ENCODE measurements around the gene HSD17B1.

The HSD17B1 gene

DNA sequence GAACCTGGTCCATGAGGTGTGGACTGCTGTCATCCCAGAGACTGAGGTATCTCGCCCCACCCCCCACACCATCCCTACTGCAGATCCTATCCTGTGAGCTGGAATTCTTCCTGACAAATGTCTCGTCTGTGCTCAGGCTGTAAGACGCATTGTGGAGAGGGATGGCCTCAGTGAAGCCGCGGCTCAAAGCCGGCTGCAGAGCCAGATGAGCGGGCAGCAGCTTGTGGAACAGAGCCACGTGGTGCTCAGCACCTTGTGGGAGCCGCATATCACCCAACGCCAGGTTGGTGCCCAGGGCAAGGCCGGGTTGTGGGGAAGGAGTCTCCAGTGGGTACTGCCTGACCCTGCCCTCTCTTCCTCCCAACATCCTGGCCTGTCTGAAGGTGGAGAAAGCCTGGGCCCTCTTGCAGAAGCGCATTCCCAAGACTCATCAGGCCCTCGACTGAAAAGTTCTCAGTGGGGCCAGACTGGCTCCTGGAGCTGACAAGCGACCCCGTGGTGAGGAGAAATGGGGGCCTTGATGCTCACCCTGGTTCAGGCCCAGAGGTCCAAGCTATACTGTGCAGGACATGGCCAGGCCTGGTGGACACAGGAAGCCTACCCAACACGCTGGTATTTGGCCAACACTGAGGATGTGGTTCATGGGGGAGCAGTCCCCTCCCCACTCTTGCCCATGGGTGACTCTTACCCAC is 12.9 kb downstream of the HSD17B1 start:
- DNase-seq: no peak

DNA sequence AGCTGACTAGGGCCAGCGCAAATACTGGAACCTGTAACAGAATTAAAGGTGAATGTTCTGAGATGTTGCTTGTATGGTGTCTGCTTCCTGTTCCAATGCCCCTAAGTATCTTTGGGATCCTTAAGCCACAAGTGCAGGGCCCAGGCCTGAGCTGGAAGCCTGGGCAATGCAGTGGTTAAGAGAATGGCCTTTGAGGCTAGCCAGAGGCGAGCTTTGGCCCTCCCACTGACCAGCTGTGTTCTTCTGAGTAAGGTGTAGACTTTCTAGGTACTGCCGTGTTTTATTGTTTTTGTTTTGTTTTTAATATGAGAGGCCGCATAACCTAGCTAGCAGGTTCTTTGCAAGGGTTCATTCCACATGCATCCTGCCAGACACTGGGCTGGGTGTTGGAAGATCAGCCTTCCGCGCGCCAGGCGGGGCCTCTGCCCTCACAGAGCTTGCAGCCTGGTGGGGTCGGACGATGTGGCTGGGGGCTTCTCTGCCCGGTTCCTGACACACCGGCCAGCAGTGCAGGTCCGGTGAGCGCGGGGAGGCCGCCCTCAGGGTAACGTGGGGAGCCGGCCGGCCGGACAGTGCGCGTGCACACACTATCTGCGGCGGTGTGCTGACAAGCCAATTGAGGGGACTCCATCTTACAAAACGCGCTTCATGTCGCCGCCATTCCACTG is 13.6 kb downstream of the HSD17B1 start:
- peak in 1 of 56 donors; percentile 57 for DNase-seq

DNA sequence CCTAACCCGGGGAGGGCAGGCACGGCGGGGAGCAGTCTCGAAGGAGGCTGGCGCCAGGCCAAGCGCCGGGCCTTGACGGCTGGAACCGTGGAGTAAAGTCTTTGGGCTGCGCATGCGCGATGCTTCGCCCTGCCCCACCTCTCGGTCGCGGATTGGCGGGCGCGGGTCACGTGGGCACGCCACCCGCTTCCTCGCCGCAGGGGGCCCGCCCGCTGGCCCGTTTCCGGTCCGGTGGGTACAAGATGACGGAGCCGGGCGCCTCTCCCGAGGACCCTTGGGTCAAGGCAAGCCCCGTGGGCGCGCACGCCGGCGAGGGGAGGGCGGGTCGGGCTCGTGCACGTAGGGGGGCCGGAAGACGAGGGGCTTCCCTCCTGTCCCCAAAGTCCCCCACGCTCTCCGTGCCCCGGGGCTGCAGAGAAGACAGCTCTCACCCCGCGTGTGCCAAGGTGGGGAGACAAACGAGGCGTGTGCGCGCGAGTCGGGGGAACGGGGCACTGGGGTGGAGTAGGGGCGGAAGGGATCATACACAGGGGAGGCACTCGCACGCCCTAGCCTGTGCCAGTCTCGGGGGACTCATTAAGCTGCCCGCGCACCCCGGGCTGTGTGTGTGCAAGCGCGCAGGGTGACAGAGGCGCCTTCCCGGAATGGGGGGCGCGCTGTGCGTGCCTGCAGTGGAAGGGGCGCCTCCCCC is 14.3 kb downstream of the HSD17B1 start, which contains the start of gene MLX:
MLX (plus strand) TSS at position 218 of the 691 bp plus-strand sequence; CDS start at position 243, 25 bp downstream.
- peak in 55 of 56 donors; percentile 56 to 96 (median 88) for DNase-seq

GRCh38 chr17:42568341-42569111 is 15.8 kb downstream of the HSD17B1 start:
- DNase-seq: no peak

DNA sequence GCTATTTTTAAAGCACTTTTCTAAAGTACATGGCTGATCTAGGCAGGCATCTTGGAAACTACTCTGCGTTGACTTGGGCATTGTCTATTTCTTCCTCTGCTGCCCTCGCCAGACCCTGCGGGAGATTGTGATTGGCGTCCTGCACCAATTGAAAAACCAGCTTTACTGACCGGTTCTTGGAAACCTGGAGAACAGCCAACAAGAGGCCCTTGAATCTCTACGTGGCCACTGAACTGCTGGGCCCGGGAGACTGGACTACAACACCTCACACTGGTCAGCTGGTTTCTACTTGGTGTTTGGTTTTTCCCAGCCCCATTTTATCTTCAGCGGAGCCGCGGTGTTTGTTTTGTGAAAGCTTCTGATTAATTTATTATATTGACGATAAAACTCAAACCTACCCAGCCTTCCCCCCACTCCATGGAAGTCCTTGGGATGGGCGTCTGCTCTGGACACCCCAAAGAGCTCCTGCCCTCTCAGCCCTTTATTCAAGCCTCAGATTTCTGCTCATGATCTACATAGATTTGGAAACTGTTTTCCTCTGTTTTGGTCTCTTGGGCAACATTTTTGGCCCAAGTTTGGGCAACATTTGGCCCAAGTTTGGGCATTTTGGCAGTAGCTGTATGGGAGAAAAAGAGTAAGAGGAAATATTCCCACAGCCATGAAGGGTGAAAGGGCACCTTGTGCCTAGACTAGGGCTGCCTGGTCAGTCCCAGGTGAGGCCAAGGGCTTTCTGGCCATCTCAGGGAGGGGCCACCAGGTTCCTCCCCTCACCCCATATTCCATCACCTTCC is 18.9 kb downstream of the HSD17B1 start:
- DNase-seq: no peak

GRCh38 chr17:42573095-42573494 is 20.4 kb downstream of the HSD17B1 start:
- no peak for DNase-seq

DNA sequence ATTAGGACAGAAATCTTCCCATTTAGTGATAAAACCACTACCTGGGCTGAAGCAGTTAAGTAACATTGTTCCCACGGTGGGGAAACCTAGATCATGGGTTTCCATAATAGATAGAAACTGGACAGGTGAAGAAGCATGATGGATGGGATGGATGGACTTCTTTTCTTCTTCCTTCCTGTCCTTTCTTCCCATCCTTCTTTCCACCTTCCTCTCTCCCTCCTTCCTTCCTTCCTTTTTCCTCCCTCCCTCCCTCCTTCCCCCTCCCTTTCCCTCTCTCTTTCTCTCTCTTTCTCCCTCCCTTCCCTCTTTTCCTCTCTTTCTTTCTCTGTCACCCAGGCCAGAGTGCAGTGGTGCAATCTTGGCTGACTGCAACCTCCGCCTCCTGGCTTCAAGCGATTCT is 21.7 kb downstream of the HSD17B1 start:
- DNase-seq: no peak

- DNase-seq: no peak
Measured at GRCh38 chr17:42577140-42577531, 24.4 kb downstream of the HSD17B1 start.

- peak; percentile 53 to 97 (median 90) for DNase-seq
Measured at GRCh38 chr17:42577532-42578281, 25.0 kb downstream of the HSD17B1 start, which contains the start of gene PSMC3IP. Gene PSMC3IP (minus strand): TSS chr17:42577729. CDS start chr17:42577686, 43 bp downstream.

DNA sequence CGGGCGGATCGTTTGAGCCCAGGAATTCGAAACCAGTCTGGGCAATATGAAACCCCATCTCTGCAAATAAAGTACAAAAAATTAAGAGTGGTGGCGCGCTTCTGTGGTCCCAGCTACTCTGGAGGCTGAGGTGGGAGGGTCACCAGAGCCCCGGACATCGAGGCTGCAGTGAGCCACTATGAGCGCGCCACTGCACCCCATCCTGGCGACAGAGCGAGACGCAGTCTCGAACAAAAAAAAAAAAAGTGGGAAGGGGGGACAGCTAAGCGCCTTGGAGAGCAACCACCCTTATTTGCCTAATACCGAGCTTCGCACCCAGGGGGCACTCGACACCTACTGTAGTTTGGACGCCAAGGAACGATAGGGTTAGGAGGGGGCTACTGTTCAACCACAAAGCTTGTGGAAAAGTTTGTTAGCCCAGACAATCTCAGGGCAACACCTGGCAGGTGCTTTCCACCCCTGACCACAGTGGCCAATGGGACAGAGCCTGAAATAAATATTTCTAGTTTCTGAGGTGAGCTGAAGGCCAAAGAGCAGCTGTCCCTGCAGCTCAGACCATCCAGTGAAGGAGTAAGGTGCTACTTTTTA is 25.7 kb downstream of the HSD17B1 start:
- DNase-seq: peak in 49 of 56 donors; percentile 4 to 77 (median 40)

- DNase-seq: no peak
Measured at GRCh38 chr17:42579794-42580551, 27.2 kb downstream of the HSD17B1 start.

DNA sequence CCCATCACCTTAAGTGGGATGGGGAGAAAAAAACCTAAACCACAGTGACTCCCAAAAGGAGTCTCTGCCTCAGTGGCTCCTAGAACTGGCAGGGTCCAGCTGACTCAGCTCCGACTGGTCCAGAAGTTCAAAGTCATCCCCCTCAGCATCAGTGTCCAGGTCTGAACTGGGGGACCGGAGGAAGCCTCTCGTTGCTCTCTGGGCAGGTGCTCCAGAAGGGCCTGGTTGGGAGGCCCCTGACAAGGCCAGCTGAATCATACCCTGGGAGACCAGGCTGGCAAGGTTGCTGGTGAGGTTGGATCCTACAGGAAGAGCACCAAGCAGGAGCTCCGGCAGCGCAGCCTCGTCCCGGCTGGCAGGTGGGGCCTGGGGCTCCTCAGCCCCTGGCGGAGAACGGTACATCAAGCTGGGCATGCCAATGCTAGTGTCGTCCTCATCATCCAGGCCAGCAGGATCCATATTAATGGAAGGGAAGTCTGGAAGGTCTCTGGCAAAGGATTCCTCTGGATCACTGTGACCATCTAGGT is 29.1 kb downstream of the HSD17B1 start:
- no peak for DNase-seq

- DNase-seq: no peak
Measured at GRCh38 chr17:42584880-42585279, 32.2 kb downstream of the HSD17B1 start.

GRCh38 chr17:42585353-42585752 is 32.6 kb downstream of the HSD17B1 start:
- DNase-seq: no peak

DNA sequence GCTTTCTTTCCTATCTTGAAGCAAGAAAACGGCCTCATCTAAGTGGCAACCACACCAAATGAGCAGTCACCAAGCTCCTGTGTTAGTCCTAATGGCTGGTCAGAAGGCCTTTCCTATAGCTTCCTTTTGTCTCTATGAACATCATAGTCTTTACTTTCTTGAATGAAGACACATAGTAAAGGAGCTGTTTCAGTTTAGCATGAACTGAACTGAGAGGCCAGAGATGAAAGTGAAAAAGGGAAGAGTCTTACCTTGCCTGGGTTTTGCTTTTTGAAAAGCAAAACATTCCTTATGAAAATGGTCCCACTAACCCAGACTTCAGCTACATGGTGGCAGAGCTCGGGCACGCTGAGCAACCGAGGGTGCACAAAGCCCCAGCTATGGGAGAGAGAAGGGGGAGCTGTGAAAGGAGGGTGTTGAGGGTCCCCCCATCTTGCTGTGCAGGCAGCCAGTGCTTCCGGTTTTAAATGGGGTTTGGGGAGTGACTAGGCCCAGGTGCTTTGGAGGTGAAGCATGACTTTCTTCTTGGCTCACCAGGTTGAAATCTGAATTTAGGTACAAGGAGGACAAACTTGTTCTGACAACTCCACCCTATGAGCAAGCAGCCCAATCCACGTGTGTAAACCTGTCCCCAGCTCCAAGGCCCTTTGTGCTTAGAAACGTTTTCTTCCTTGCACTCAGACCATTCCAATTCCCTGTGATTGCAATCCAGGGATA is 33.9 kb downstream of the HSD17B1 start:
- no peak for DNase-seq

DNA sequence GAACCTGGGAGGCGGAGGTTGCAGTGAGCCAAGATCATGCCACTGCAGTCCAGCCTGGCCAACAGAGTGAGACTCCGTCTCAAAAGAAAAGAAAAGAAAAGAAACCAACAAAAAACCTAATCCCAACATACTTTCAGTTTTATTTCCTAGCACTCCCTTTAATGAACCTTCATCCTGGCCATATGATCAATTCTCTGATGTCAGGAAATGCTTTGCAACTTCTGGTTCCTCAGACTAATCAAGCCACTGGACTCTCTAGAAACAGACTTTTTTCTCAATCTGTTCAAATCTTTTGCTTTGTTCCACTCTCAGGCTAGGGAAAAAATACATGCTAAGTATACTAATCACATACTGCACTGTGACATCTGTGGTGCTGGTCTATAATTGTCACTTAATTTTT is 38.2 kb downstream of the HSD17B1 start:
- no peak for DNase-seq

DNA sequence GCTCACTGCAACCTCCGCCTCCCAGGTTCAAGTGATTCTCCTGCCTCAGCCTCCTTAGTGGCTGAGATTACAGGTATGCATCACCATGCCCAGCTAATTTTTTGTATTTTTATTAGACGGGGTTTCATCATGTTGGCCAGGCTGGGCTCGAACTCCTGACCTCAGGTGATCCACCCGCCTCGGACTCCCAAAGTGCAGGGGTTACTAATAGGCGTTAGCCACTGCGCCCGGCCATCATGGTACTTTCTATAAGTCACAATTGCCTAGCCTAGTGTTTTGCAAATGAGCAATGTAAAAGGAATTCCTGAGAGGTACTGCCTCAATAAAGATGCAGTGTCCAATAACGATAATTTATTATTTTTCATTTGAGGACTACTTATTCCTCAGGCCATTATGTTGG is 38.7 kb downstream of the HSD17B1 start:
- no peak for DNase-seq

GRCh38 chr17:42596386-42596785 is 43.7 kb downstream of the HSD17B1 start:
- no peak for DNase-seq
